DOHH2 (cell line): ENCODE data around the gene SEMA6C.
A peak's percentile ranks its signal among the peaks of the same experiment; 100 is the strongest.

Experiments
- H3F3A ChIP-seq: fragments of 200-600 bp; sonication (generic), shearing (Covaris generic); 2 replicates; pipeline ENCODE4 v1.6.0; 2016; ENCODE audit warnings: antibody characterized with exemption, mild to moderate bottlenecking; ENCODE audit not compliant: control insufficient read depth, insufficient read depth
- H3K27ac ChIP-seq: fragments of 200-600 bp; sonication (generic); 2 replicates; pipeline ENCODE4 v1.5.1; 2014; ENCODE audit warnings: low read depth, mild to moderate bottlenecking, low read length, moderate library complexity
- H3K27me3 ChIP-seq: fragments of 200-600 bp; sonication (generic); 2 replicates; pipeline ENCODE4 v1.6.1; 2014; ENCODE audit warnings: mild to moderate bottlenecking, low read length, mixed read lengths; ENCODE audit not compliant: control insufficient read depth
- H3K36me3 ChIP-seq: fragments of 200-600 bp; sonication (generic); 2 replicates; pipeline ENCODE4 v1.6.1; 2014; ENCODE audit warnings: mild to moderate bottlenecking, low read length, moderate library complexity, mixed read lengths; ENCODE audit not compliant: control insufficient read depth
- H3K4me1 ChIP-seq: fragments of 200-600 bp; sonication (generic); 2 replicates; pipeline ENCODE4 v1.6.1; 2014; ENCODE audit warnings: mild to moderate bottlenecking, low read length, mixed read lengths; ENCODE audit not compliant: control insufficient read depth
- H3K4me2 ChIP-seq: fragments of 200-600 bp; sonication (generic); 2 replicates; pipeline ENCODE4 v1.6.0; 2014; ENCODE audit warnings: mild to moderate bottlenecking, low read length, moderate library complexity
- H3K4me3 ChIP-seq: fragments of 200-600 bp; sonication (generic); 2 replicates; pipeline ENCODE4 v1.5.1; 2014; ENCODE audit warnings: mild to moderate bottlenecking, low read length, mixed read lengths
- H3K79me2 ChIP-seq: fragments of 200-600 bp; sonication (generic); 2 replicates; pipeline ENCODE4 v1.6.1; 2014; ENCODE audit warnings: mild to moderate bottlenecking, low read length, mixed read lengths; ENCODE audit not compliant: control insufficient read depth
- H3K9me2 ChIP-seq: fragments of 200-600 bp; sonication (generic); replicated peaks from 2 replicates; pipeline ENCODE4 v1.6.1; 2014; ENCODE audit warnings: mild to moderate bottlenecking, low read length, mixed read lengths; ENCODE audit not compliant: control insufficient read depth
- H3K9me3 ChIP-seq: fragments of 200-600 bp; sonication (generic); 2 replicates; pipeline ENCODE4 v1.6.1; 2014; ENCODE audit warnings: antibody characterized with exemption, low read length, mixed read lengths; ENCODE audit not compliant: control insufficient read depth, insufficient read depth
- H4K20me1 ChIP-seq: fragments of 200-600 bp; sonication (generic); 2 replicates; pipeline ENCODE4 v1.6.0; 2014; ENCODE audit warnings: low read depth, mild to moderate bottlenecking, antibody characterized with exemption, low read length, moderate library complexity; ENCODE audit not compliant: control insufficient read depth, insufficient read depth
- EZH2phosphoT487 ChIP-seq: fragments of 200-600 bp; sonication (generic); IDR thresholded peaks from 2 replicates; pipeline ENCODE4 v1.6.1; 2017; ENCODE audit warnings: borderline replicate concordance, mild to moderate bottlenecking, antibody characterized with exemption, low read length, moderate library complexity, mixed read lengths
- TF ChIP-seq, protein P1 (sequence below): fragments of 200-600 bp; sonication (generic); IDR thresholded peaks from one replicate; pipeline ENCODE4 v1.5.1; 2014; ENCODE audit warnings: antibody characterized with exemption, mild to moderate bottlenecking, low read depth, low read length; ENCODE audit not compliant: poor library complexity, severe bottlenecking

Gene SEMA6C

DNA sequence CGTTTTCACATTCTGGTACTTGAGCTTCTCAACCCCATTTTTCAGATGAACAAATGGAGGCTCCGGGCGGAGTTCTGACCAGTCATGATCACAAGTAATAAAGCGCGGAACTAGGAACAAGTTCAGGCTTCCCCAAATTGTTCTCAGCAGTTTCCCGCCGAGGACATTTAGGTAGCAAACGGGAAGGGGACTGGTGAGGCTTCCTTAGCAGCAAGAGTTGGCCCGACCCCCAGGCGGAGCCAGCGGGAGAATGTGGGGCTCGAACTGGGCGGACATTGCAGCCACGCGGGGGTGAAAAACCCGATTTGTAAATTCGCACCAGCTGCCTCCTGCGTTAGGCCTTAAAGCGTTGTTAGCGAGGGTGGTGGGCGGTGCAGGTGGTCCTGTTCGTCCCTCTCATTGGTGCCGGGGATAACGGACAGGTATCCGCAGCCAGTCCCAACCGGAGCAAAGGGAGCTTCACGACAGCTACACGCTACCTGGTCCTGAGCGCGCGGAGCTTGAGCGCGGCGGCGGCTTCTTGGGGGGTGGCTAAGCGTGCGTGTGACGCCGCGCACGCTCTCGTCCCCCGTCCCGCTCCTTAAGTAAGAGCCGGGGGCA lies 15.3 kb downstream of the SEMA6C start:
- no peaks in the 10 kb centered on the region for H3F3A ChIP-seq
- no peak for TF ChIP-seq EZH2phosphoT487
- TF ChIP-seq, protein P1, sequence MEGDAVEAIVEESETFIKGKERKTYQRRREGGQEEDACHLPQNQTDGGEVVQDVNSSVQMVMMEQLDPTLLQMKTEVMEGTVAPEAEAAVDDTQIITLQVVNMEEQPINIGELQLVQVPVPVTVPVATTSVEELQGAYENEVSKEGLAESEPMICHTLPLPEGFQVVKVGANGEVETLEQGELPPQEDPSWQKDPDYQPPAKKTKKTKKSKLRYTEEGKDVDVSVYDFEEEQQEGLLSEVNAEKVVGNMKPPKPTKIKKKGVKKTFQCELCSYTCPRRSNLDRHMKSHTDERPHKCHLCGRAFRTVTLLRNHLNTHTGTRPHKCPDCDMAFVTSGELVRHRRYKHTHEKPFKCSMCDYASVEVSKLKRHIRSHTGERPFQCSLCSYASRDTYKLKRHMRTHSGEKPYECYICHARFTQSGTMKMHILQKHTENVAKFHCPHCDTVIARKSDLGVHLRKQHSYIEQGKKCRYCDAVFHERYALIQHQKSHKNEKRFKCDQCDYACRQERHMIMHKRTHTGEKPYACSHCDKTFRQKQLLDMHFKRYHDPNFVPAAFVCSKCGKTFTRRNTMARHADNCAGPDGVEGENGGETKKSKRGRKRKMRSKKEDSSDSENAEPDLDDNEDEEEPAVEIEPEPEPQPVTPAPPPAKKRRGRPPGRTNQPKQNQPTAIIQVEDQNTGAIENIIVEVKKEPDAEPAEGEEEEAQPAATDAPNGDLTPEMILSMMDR = no peak
- H3K27me3 ChIP-seq = 0 out of 2 replicates have a peak, but pooled peaks cover 4% of the 10 kb centered on the region
- peak overlapping the region; percentile 51 for H3K4me3 ChIP-seq
- no peaks in the 10 kb centered on the region for H3K36me3 ChIP-seq
- H4K20me1 ChIP-seq = no peaks in the 10 kb centered on the region
- H3K27ac ChIP-seq = no peak overlapping the region
- H3K9me3 ChIP-seq = no peaks in the 10 kb centered on the region
- no peaks in the 10 kb centered on the region for H3K9me2 ChIP-seq
- H3K79me2 ChIP-seq = no peaks in the 10 kb centered on the region
- H3K4me1 ChIP-seq = peaks cover 15% of the 10 kb centered on the region
- peak overlapping the region; percentile 55 for H3K4me2 ChIP-seq

GRCh38 chr1:151128800-151129199 lies 17.6 kb downstream of the SEMA6C start:
- H3K36me3 ChIP-seq = no peaks in the 10 kb centered on the region
- no peak overlapping the region for H3K4me2 ChIP-seq
- H3K9me3 ChIP-seq = no peaks in the 10 kb centered on the region
- H3K9me2 ChIP-seq = no peaks in the 10 kb centered on the region
- H3K79me2 ChIP-seq = no peaks in the 10 kb centered on the region
- no peak for TF ChIP-seq EZH2phosphoT487
- TF ChIP-seq, protein P1 = no peak
- H3F3A ChIP-seq = no peaks in the 10 kb centered on the region
- H3K27ac ChIP-seq = no peak overlapping the region
- no peaks in the 10 kb centered on the region for H4K20me1 ChIP-seq
- H3K4me1 ChIP-seq = peaks cover 15% of the 10 kb centered on the region
- no peak overlapping the region for H3K4me3 ChIP-seq
- H3K27me3 ChIP-seq = 0 out of 2 replicates have a peak, but pooled peaks cover 4% of the 10 kb centered on the region

DNA sequence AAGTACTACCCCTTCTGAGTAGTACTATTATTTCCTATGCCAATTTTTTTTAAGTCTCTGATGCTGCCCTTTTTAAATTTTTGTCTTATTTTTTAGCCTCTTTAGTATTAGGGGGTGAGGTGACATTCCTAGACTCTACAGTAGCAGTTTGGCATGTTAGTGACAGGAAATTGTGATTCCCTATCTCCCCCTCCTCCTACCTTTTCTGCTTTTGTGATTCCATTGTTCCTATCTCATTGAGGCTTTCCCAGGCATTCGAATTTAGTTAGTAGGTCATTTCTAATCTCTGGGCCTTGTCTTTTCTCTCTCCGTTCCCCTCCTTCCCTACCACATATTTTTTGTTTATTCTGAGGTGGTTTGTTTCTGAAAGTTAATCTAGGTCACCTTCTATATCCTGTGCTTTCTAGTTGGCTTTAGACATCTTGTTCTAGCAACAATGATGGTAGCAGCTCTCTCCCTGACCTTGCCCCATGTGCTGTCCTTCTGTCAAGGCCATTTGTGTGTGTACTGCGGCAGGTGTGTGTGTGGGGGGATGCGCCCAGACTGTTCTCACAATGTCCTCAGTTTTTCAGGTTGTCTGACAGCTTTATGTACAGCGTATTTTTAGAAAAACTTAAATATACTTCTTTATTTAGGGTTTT lies 21.5 kb downstream of the SEMA6C start:
- H3K4me2 ChIP-seq = no peak overlapping the region
- no peaks in the 10 kb centered on the region for H3K27me3 ChIP-seq
- H3K9me2 ChIP-seq = no peaks in the 10 kb centered on the region
- no peak overlapping the region for H3K27ac ChIP-seq
- TF ChIP-seq EZH2phosphoT487 = no peak
- TF ChIP-seq, protein P1 = no peak
- no peaks in the 10 kb centered on the region for H3K9me3 ChIP-seq
- no peaks in the 10 kb centered on the region for H3K79me2 ChIP-seq
- H4K20me1 ChIP-seq = no peaks in the 10 kb centered on the region
- no peaks in the 10 kb centered on the region for H3K4me1 ChIP-seq
- H3K4me3 ChIP-seq = no peak overlapping the region
- no peaks in the 10 kb centered on the region for H3F3A ChIP-seq
- H3K36me3 ChIP-seq = no peaks in the 10 kb centered on the region
